Measurements from ENCODE around the gene ARL5B. TPM values are rescaled to one million over a fixed set of nuclear protein-coding genes. Genes with fewer than 3 reads are reported as not detected.

Gene ARL5B
- total and polyA plus RNA-seq, 9 of the 15 experiments (the other 6 are each of a cell fraction or from before 2014, with no cell fraction given) = 4.1 to 22.2 (median 15.1) TPM

DNA sequence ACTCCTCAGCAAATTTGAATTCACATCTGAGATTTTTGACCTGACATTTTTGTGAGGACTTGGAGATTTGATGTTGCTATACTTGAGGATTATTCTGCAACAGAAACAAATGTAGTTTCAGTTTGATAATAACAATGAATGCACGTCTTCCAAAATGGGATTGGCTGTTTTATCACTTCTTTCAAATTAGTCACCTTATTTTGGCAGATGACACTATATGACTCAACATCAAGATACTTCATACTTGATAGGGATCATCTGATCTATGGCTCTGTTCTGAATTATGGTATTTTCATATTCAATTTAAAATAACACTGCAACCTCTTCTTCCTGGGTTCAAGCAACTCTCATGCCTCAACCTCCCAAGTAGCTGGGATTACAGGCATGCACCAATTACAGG, 24.2 kb downstream of the ARL5B start:
- in situ Hi-C loops (cut with MboI) = no loop called here
- intact Hi-C loops (cut with micrococcal nuclease) = no loop called here
- TF ChIP-seq FOSL1 (tag; conservative IDR thresholded peaks at IDR 0.05) = peak; percentile 78
- TF ChIP-seq, protein P1, sequence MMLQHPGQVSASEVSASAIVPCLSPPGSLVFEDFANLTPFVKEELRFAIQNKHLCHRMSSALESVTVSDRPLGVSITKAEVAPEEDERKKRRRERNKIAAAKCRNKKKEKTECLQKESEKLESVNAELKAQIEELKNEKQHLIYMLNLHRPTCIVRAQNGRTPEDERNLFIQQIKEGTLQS (IDR thresholded peaks at IDR 0.05) = peak; percentile 53
- TF ChIP-seq, protein P1 (CRISPR knock-in tag; conservative IDR thresholded peaks at IDR 0.05) = no peak
- TF ChIP-seq, protein P2, sequence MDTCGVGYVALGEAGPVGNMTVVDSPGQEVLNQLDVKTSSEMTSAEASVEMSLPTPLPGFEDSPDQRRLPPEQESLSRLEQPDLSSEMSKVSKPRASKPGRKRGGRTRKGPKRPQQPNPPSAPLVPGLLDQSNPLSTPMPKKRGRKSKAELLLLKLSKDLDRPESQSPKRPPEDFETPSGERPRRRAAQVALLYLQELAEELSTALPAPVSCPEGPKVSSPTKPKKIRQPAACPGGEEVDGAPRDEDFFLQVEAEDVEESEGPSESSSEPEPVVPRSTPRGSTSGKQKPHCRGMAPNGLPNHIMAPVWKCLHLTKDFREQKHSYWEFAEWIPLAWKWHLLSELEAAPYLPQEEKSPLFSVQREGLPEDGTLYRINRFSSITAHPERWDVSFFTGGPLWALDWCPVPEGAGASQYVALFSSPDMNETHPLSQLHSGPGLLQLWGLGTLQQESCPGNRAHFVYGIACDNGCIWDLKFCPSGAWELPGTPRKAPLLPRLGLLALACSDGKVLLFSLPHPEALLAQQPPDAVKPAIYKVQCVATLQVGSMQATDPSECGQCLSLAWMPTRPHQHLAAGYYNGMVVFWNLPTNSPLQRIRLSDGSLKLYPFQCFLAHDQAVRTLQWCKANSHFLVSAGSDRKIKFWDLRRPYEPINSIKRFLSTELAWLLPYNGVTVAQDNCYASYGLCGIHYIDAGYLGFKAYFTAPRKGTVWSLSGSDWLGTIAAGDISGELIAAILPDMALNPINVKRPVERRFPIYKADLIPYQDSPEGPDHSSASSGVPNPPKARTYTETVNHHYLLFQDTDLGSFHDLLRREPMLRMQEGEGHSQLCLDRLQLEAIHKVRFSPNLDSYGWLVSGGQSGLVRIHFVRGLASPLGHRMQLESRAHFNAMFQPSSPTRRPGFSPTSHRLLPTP (IDR thresholded peaks at IDR 0.05; ENCODE audit: borderline replicate concordance, extremely low read depth, insufficient read length) = no peak
- TF ChIP-seq TRIM28 (IDR thresholded peaks at IDR 0.05) = no peak
- TF ChIP-seq CHCHD3 (CRISPR knock-in tag; IDR thresholded peaks at IDR 0.05) = no peak
- TF ChIP-seq FIP1L1 (IDR thresholded peaks at IDR 0.05; ENCODE audit: low read depth, low read length, poor library complexity, severe bottlenecking) = no peak
- no peak for TF ChIP-seq ZNF133 (CRISPR knock-in tag; IDR thresholded peaks at IDR 0.05)
- DNase-seq (ENCODE audit: extremely low read depth in 1 of 4, low spot score in 3 of 4) = no peak
- H2AFZ ChIP-seq (ENCODE audit: low read depth, low read length) = no peak overlapping the region
- H3K9me1 ChIP-seq (ENCODE audit: control insufficient read depth, insufficient read depth, low read length) = no peaks in the 10 kb centered on the region
- H3K4me2 ChIP-seq (ENCODE audit: insufficient read depth, low read length) = no peak overlapping the region
- no peak for FAIRE-seq
- no TSS peak for BruUV-seq (replicated peaks)
- CTCF ChIA-PET (ENCODE audit: low intra/inter-chr PET ratio) = no interaction called here
- ATAC-seq = no peak
- H3K4me3 ChIP-seq = no peak overlapping the region
- POLR2A ChIA-PET = interaction anchor here (1.1 kb wide), 1 partner anchor 11 kb away, joined by 4 read pairs; no protein-coding TSS in a partner anchor
- H3K27ac ChIP-seq (ENCODE audit: extremely low read depth, low read depth, low read length) = no peak overlapping the region
- H3K27me3 ChIP-seq (ENCODE audit: control insufficient read depth in 2 of 2, insufficient read depth in 2 of 2, low read length in 2 of 2) = peaks cover 0 to 5% of the 10 kb centered on the region in 2 experiments; a peak in 2 of 5 replicates
- no peaks in the 10 kb centered on the region for H4K20me1 ChIP-seq (replicated peaks; ENCODE audit: control insufficient read depth, insufficient read depth, low read length)
- H3K79me2 ChIP-seq (ENCODE audit: control insufficient read depth, insufficient read depth, low read length) = no peaks in the 10 kb centered on the region
- no peaks in the 10 kb centered on the region for H3K9me3 ChIP-seq (replicated peaks; ENCODE audit: control insufficient read depth, insufficient read depth, low read depth, low read length)
- 6% methylated on average over 1 of the region's 1 CpG for WGBS (ENCODE audit: insufficient coverage, low coverage, missing lambda C conversion rate)
- no peak overlapping the region for H3K9ac ChIP-seq (ENCODE audit: insufficient read depth in 1 of 2, low read depth in 2 of 2, low read length in 2 of 2)
- H3K4me1 ChIP-seq (replicated peaks in 1 of 2; ENCODE audit: control insufficient read depth in 2 of 2, insufficient read depth in 2 of 2, low read length in 2 of 2) = no peaks in the 10 kb centered on the region; a peak in 1 of 5 replicates
- 0 out of 3 replicates have a peak, but pooled peaks cover 2% of the 10 kb centered on the region for H3K36me3 ChIP-seq (ENCODE audit: control insufficient read depth, insufficient read depth, low read length)
